ENCODE results near the gene CFAP97D2. TPM values are rescaled to one million over a fixed set of nuclear protein-coding genes. Genes with fewer than 3 reads are reported as not detected.

Gene CFAP97D2
- total and polyA plus RNA-seq, 4 donors: 0.22 to 3.0 (median 0.65) TPM; not detected in 1

GRCh38 chr13:114142640-114143490 is 36.2 kb upstream of the CFAP97D2 start:
- no peak for DNase-seq (ENCODE audit: low read depth in 4 of 6, low spot score in 6 of 6)
- WGBS (ENCODE audit: insufficient coverage): 81% methylated on average over 28 of the region's 28 CpGs

GRCh38 chr13:114143806-114144605 is 35.1 kb upstream of the CFAP97D2 start:
- H3K36me3 ChIP-seq (ENCODE audit: control insufficient read depth, insufficient read depth, low read length): no peaks in the 10 kb centered on the region
- H3K27ac ChIP-seq (ENCODE audit: low read depth, low read length): no peak overlapping the region
- H3K9me3 ChIP-seq (ENCODE audit: control insufficient read depth, insufficient read depth, low read length): no peaks in the 10 kb centered on the region
- DNase-seq (ENCODE audit: low read depth in 4 of 6, low spot score in 6 of 6): no peak
- 77% methylated on average over 24 of the region's 24 CpGs for WGBS (ENCODE audit: insufficient coverage)
- no peaks in the 10 kb centered on the region for H3K27me3 ChIP-seq (ENCODE audit: control insufficient read depth, insufficient read depth, low read length)
- H3K4me1 ChIP-seq (ENCODE audit: control insufficient read depth, insufficient read depth, low read length): peaks cover 15% of the 10 kb centered on the region
- H3K4me3 ChIP-seq (ENCODE audit: low read depth, low read length): no peak overlapping the region

More at GRCh38 chr13:114142640-114143490, 36.2 kb upstream of the CFAP97D2 start:
- Histone ChIP-seq H3K9me3 (ENCODE audit: control insufficient read depth, insufficient read depth, low read length) (no peaks in the 10 kb centered on the region), H3K27ac (ENCODE audit: low read depth, low read length) (no peak overlapping the region), H3K4me3 (ENCODE audit: low read depth, low read length) (no peak overlapping the region), H3K4me1 (ENCODE audit: control insufficient read depth, insufficient read depth, low read length) (peaks cover 15% of the 10 kb centered on the region), H3K27me3 (ENCODE audit: control insufficient read depth, insufficient read depth, low read length) (no peaks in the 10 kb centered on the region), H3K36me3 (ENCODE audit: control insufficient read depth, insufficient read depth, low read length) (no peaks in the 10 kb centered on the region)

- no peaks in the 10 kb centered on the region for H3K36me3 ChIP-seq (ENCODE audit: control insufficient read depth, insufficient read depth, low read length)
- WGBS (ENCODE audit: insufficient coverage): 87% methylated on average over 17 of the region's 17 CpGs
- DNase-seq (ENCODE audit: low read depth in 4 of 6, low spot score in 6 of 6): no peak
- no peak overlapping the region for H3K4me3 ChIP-seq (ENCODE audit: low read depth, low read length)
- H3K9me3 ChIP-seq (ENCODE audit: control insufficient read depth, insufficient read depth, low read length): no peaks in the 10 kb centered on the region
- H3K27me3 ChIP-seq (ENCODE audit: control insufficient read depth, insufficient read depth, low read length): no peaks in the 10 kb centered on the region
- H3K4me1 ChIP-seq (ENCODE audit: control insufficient read depth, insufficient read depth, low read length): peaks cover 15% of the 10 kb centered on the region
- no peak overlapping the region for H3K27ac ChIP-seq (ENCODE audit: low read depth, low read length)
Measured at GRCh38 chr13:114144606-114145244, 34.3 kb upstream of the CFAP97D2 start.

GRCh38 chr13:114145256-114145655 is 33.8 kb upstream of the CFAP97D2 start:
- Histone ChIP-seq H3K27ac (ENCODE audit: low read depth, low read length) (no peak overlapping the region), H3K9me3 (ENCODE audit: control insufficient read depth, insufficient read depth, low read length) (no peaks in the 10 kb centered on the region), H3K36me3 (ENCODE audit: control insufficient read depth, insufficient read depth, low read length) (no peaks in the 10 kb centered on the region), H3K27me3 (ENCODE audit: control insufficient read depth, insufficient read depth, low read length) (no peaks in the 10 kb centered on the region), H3K4me3 (ENCODE audit: low read depth, low read length) (no peak overlapping the region), H3K4me1 (ENCODE audit: control insufficient read depth, insufficient read depth, low read length) (peaks cover 13% of the 10 kb centered on the region)
- DNase-seq (ENCODE audit: low read depth in 4 of 6, low spot score in 6 of 6): no peak
- 49% methylated on average over 3 of the region's 3 CpGs for WGBS (ENCODE audit: insufficient coverage)

- no peaks in the 10 kb centered on the region for H3K27me3 ChIP-seq (ENCODE audit: control insufficient read depth, insufficient read depth, low read length)
- DNase-seq (ENCODE audit: low read depth in 4 of 6, low spot score in 6 of 6): no peak
- no peak overlapping the region for H3K4me3 ChIP-seq (ENCODE audit: low read depth, low read length)
- no peaks in the 10 kb centered on the region for H3K9me3 ChIP-seq (ENCODE audit: control insufficient read depth, insufficient read depth, low read length)
- no peak overlapping the region for H3K27ac ChIP-seq (ENCODE audit: low read depth, low read length)
- WGBS (ENCODE audit: insufficient coverage): 91% methylated on average over 13 of the region's 14 CpGs
- no peaks in the 10 kb centered on the region for H3K36me3 ChIP-seq (ENCODE audit: control insufficient read depth, insufficient read depth, low read length)
- peaks cover 8% of the 10 kb centered on the region for H3K4me1 ChIP-seq (ENCODE audit: control insufficient read depth, insufficient read depth, low read length)
Measured at GRCh38 chr13:114145722-114146121, 33.3 kb upstream of the CFAP97D2 start.

- Histone ChIP-seq H3K4me3 (ENCODE audit: low read depth, low read length) (no peak overlapping the region), H3K4me1 (ENCODE audit: control insufficient read depth, insufficient read depth, low read length) (peaks cover 11% of the 10 kb centered on the region), H3K36me3 (ENCODE audit: control insufficient read depth, insufficient read depth, low read length) (no peaks in the 10 kb centered on the region), H3K9me3 (ENCODE audit: control insufficient read depth, insufficient read depth, low read length) (no peaks in the 10 kb centered on the region), H3K27me3 (ENCODE audit: control insufficient read depth, insufficient read depth, low read length) (no peaks in the 10 kb centered on the region), H3K27ac (ENCODE audit: low read depth, low read length) (no peak overlapping the region)
- no peak for DNase-seq (ENCODE audit: low read depth in 4 of 6, low spot score in 6 of 6)
- 89% methylated on average over 7 of the region's 14 CpGs for WGBS (ENCODE audit: insufficient coverage)
Measured at GRCh38 chr13:114146173-114146572, 32.9 kb upstream of the CFAP97D2 start.

- DNase-seq (ENCODE audit: low read depth in 4 of 6, low spot score in 6 of 6): no peak
Measured at GRCh38 chr13:114146629-114147028, 32.4 kb upstream of the CFAP97D2 start.

GRCh38 chr13:114147803-114148520 is 31.1 kb upstream of the CFAP97D2 start:
- peaks cover 19% of the 10 kb centered on the region for H3K4me1 ChIP-seq (ENCODE audit: control insufficient read depth, insufficient read depth, low read length)
- H3K27me3 ChIP-seq (ENCODE audit: control insufficient read depth, insufficient read depth, low read length): no peaks in the 10 kb centered on the region
- no peak for DNase-seq (ENCODE audit: low read depth in 4 of 6, low spot score in 6 of 6)
- no peaks in the 10 kb centered on the region for H3K36me3 ChIP-seq (ENCODE audit: control insufficient read depth, insufficient read depth, low read length)
- H3K9me3 ChIP-seq (ENCODE audit: control insufficient read depth, insufficient read depth, low read length): no peaks in the 10 kb centered on the region
- 92% methylated on average over 14 of the region's 22 CpGs for WGBS (ENCODE audit: insufficient coverage)
- no peak overlapping the region for H3K4me3 ChIP-seq (ENCODE audit: low read depth, low read length)
- no peak overlapping the region for H3K27ac ChIP-seq (ENCODE audit: low read depth, low read length)

More at GRCh38 chr13:114146629-114147028, 32.4 kb upstream of the CFAP97D2 start:
- Histone ChIP-seq H3K4me1 (ENCODE audit: control insufficient read depth, insufficient read depth, low read length) (peaks cover 14% of the 10 kb centered on the region), H3K27ac (ENCODE audit: low read depth, low read length) (no peak overlapping the region), H3K36me3 (ENCODE audit: control insufficient read depth, insufficient read depth, low read length) (no peaks in the 10 kb centered on the region), H3K9me3 (ENCODE audit: control insufficient read depth, insufficient read depth, low read length) (no peaks in the 10 kb centered on the region), H3K4me3 (ENCODE audit: low read depth, low read length) (no peak overlapping the region), H3K27me3 (ENCODE audit: control insufficient read depth, insufficient read depth, low read length) (no peaks in the 10 kb centered on the region)
- WGBS (ENCODE audit: insufficient coverage): 56% methylated on average over 9 of the region's 10 CpGs

GRCh38 chr13:114148521-114148855 is 30.6 kb upstream of the CFAP97D2 start:
- Histone ChIP-seq H3K4me1 (ENCODE audit: control insufficient read depth, insufficient read depth, low read length) (peaks cover 21% of the 10 kb centered on the region), H3K36me3 (ENCODE audit: control insufficient read depth, insufficient read depth, low read length) (no peaks in the 10 kb centered on the region), H3K4me3 (ENCODE audit: low read depth, low read length) (no peak overlapping the region), H3K9me3 (ENCODE audit: control insufficient read depth, insufficient read depth, low read length) (no peaks in the 10 kb centered on the region), H3K27me3 (ENCODE audit: control insufficient read depth, insufficient read depth, low read length) (no peaks in the 10 kb centered on the region), H3K27ac (ENCODE audit: low read depth, low read length) (no peak overlapping the region)
- no peak for DNase-seq (ENCODE audit: low read depth in 4 of 6, low spot score in 6 of 6)
- WGBS (ENCODE audit: insufficient coverage): 83% methylated on average over 6 of the region's 8 CpGs

All from spinal cord (tissue), 10 donors.